ENCODE results near the gene TRRAP. TPM values are rescaled to one million over a fixed set of nuclear protein-coding genes. Genes with fewer than 3 reads are reported as not detected.

Gene TRRAP
- polyA plus RNA-seq, 1 donor from 2014 or later: 12.9 TPM

DNA sequence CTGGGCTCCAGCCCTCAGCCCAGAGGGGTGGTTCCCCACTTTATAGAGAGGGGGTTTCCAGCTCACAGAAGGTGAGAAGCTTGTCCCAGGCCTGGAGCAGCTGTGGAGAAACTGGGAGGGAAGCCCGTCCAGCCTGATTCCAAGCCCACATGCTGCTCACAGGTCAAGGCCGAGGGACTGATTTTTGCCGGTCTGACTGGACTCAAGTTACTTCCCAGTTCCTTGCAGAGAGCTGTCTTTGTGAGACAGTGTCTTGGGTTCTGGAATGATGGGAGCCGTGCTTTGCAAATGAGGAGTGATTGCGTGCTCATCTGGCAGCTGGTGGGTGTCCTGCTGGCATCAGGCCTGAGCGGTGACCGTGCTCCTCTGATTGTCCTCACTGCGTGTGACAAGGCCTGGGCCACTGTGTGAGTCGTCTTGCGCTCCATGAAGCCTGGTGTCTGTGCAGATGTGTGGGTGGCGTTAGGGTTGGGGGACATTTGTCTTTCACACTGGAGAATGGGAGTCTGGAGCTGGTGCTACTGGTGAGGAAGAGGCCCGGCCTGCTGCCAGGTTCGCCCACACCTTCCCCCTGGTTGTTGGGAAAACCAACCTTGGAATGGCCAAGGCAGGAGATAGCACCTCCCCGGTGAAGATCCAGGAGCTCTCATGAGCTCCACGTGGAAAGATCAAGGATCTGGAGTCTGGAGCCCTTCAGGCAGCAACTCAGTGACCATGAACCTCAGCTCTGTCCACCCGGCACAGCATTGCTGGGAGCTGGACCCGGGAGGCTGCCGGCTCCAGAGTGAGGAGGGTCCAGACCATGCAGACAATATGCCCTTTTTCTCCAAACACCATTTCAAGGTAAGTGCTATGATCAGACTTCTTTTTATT is 136.0 kb downstream of the TRRAP start:
- no peaks in the 10 kb centered on the region for H3K27me3 ChIP-seq (ENCODE audit: insufficient read depth, low read depth, low read length)
- peaks cover 10% of the 10 kb centered on the region for H3K36me3 ChIP-seq (ENCODE audit: insufficient read depth, low read length)
- no peaks in the 10 kb centered on the region for H3K79me2 ChIP-seq (replicated peaks; ENCODE audit: insufficient read depth, low read length)
- no peaks in the 10 kb centered on the region for H3K9me2 ChIP-seq (ENCODE audit: insufficient read depth, low read length)
- H3K4me2 ChIP-seq (ENCODE audit: low read length): no peak overlapping the region
- TF ChIP-seq, protein P1, sequence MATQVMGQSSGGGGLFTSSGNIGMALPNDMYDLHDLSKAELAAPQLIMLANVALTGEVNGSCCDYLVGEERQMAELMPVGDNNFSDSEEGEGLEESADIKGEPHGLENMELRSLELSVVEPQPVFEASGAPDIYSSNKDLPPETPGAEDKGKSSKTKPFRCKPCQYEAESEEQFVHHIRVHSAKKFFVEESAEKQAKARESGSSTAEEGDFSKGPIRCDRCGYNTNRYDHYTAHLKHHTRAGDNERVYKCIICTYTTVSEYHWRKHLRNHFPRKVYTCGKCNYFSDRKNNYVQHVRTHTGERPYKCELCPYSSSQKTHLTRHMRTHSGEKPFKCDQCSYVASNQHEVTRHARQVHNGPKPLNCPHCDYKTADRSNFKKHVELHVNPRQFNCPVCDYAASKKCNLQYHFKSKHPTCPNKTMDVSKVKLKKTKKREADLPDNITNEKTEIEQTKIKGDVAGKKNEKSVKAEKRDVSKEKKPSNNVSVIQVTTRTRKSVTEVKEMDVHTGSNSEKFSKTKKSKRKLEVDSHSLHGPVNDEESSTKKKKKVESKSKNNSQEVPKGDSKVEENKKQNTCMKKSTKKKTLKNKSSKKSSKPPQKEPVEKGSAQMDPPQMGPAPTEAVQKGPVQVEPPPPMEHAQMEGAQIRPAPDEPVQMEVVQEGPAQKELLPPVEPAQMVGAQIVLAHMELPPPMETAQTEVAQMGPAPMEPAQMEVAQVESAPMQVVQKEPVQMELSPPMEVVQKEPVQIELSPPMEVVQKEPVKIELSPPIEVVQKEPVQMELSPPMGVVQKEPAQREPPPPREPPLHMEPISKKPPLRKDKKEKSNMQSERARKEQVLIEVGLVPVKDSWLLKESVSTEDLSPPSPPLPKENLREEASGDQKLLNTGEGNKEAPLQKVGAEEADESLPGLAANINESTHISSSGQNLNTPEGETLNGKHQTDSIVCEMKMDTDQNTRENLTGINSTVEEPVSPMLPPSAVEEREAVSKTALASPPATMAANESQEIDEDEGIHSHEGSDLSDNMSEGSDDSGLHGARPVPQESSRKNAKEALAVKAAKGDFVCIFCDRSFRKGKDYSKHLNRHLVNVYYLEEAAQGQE (IDR thresholded peaks at IDR 0.05; ENCODE audit: borderline replicate concordance): no peak
- TF ChIP-seq RAD21 (conservative IDR thresholded peaks at IDR 0.05) (no peak), TAF1 (IDR thresholded peaks at IDR 0.05; ENCODE audit: low read depth) (no peak), POLR2AphosphoS5 (IDR thresholded peaks at IDR 0.05) (no peak), EZH2 (IDR thresholded peaks at IDR 0.05; ENCODE audit: borderline replicate concordance, insufficient read depth, low read length, poor library complexity, severe bottlenecking) (no peak), MXI1 (conservative IDR thresholded peaks at IDR 0.05; ENCODE audit: poor library complexity, severe bottlenecking) (no peak), EP300 (conservative IDR thresholded peaks at IDR 0.05; ENCODE audit: poor library complexity, severe bottlenecking) (no peak), SMC3 (conservative IDR thresholded peaks at IDR 0.05; ENCODE audit: poor library complexity) (no peak)
- TF ChIP-seq, protein P2, sequence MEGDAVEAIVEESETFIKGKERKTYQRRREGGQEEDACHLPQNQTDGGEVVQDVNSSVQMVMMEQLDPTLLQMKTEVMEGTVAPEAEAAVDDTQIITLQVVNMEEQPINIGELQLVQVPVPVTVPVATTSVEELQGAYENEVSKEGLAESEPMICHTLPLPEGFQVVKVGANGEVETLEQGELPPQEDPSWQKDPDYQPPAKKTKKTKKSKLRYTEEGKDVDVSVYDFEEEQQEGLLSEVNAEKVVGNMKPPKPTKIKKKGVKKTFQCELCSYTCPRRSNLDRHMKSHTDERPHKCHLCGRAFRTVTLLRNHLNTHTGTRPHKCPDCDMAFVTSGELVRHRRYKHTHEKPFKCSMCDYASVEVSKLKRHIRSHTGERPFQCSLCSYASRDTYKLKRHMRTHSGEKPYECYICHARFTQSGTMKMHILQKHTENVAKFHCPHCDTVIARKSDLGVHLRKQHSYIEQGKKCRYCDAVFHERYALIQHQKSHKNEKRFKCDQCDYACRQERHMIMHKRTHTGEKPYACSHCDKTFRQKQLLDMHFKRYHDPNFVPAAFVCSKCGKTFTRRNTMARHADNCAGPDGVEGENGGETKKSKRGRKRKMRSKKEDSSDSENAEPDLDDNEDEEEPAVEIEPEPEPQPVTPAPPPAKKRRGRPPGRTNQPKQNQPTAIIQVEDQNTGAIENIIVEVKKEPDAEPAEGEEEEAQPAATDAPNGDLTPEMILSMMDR (IDR thresholded peaks at IDR 0.05; ENCODE audit: poor library complexity, severe bottlenecking): no peak
- H3K27ac ChIP-seq (ENCODE audit: low read length): no peak overlapping the region
- no peak overlapping the region for H2AFZ ChIP-seq (ENCODE audit: low read depth, low read length)
- H3F3A ChIP-seq (ENCODE audit: insufficient read depth, low read length, poor library complexity, severe bottlenecking): no peaks in the 10 kb centered on the region
- H3K9ac ChIP-seq (ENCODE audit: low read length): no peak overlapping the region
- no peak overlapping the region for H3K4me3 ChIP-seq (ENCODE audit: low read length)
- no peaks in the 10 kb centered on the region for H4K20me1 ChIP-seq (ENCODE audit: insufficient read depth)
- H3K9me3 ChIP-seq (ENCODE audit: low read length): no peaks in the 10 kb centered on the region

DNA sequence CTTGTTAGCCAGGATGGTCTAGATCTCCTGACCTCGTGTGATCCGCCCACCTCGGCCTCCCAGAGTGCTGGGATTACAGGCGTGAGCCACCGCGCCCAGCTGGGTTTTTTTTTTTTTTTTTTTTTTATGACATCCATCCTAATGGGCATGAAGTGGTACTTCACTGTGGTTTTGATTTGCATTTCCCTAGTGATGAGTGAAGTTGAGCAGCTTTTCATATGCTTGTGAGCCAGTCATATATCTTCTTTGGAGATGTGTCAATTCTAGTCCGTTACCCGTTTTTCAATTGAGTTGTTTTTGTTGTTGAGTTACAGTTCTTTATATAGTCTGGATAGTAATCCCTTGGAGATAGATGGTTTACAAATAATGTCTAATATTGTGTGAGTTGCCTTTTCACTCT is 137.9 kb downstream of the TRRAP start:
- no peaks in the 10 kb centered on the region for H3K9me2 ChIP-seq (ENCODE audit: insufficient read depth, low read length)
- no peak overlapping the region for H3K9ac ChIP-seq (ENCODE audit: low read length)
- no peaks in the 10 kb centered on the region for H3K9me3 ChIP-seq (ENCODE audit: low read length)
- no peaks in the 10 kb centered on the region for H4K20me1 ChIP-seq (ENCODE audit: insufficient read depth)
- no peak overlapping the region for H3K4me3 ChIP-seq (ENCODE audit: low read length)
- no peak overlapping the region for H3K27ac ChIP-seq (ENCODE audit: low read length)
- no peak overlapping the region for H3K4me2 ChIP-seq (ENCODE audit: low read length)
- no peaks in the 10 kb centered on the region for H3F3A ChIP-seq (ENCODE audit: insufficient read depth, low read length, poor library complexity, severe bottlenecking)
- H2AFZ ChIP-seq (ENCODE audit: low read depth, low read length): no peak overlapping the region
- H3K27me3 ChIP-seq (ENCODE audit: insufficient read depth, low read depth, low read length): no peaks in the 10 kb centered on the region
- H3K36me3 ChIP-seq (ENCODE audit: insufficient read depth, low read length): peaks cover 10% of the 10 kb centered on the region
- H3K79me2 ChIP-seq (replicated peaks; ENCODE audit: insufficient read depth, low read length): no peaks in the 10 kb centered on the region
- no peak for TF ChIP-seq EP300 (conservative IDR thresholded peaks at IDR 0.05; ENCODE audit: poor library complexity, severe bottlenecking)
- no peak for TF ChIP-seq MXI1 (conservative IDR thresholded peaks at IDR 0.05; ENCODE audit: poor library complexity, severe bottlenecking)
- TF ChIP-seq EZH2 (IDR thresholded peaks at IDR 0.05; ENCODE audit: borderline replicate concordance, insufficient read depth, low read length, poor library complexity, severe bottlenecking): no peak
- TF ChIP-seq TAF1 (IDR thresholded peaks at IDR 0.05; ENCODE audit: low read depth): no peak
- TF ChIP-seq, protein P1 (IDR thresholded peaks at IDR 0.05; ENCODE audit: borderline replicate concordance): no peak
- no peak for TF ChIP-seq SMC3 (conservative IDR thresholded peaks at IDR 0.05; ENCODE audit: poor library complexity)
- no peak for TF ChIP-seq POLR2AphosphoS5 (IDR thresholded peaks at IDR 0.05)
- no peak for TF ChIP-seq RAD21 (conservative IDR thresholded peaks at IDR 0.05)
- TF ChIP-seq, protein P2 (IDR thresholded peaks at IDR 0.05; ENCODE audit: poor library complexity, severe bottlenecking): no peak

Measured in neural cell (in vitro differentiated cells).